Measurements from ENCODE around the gene SH3GL2. TPM values are rescaled to one million over a fixed set of nuclear protein-coding genes. Genes with fewer than 3 reads are reported as not detected.

Gene SH3GL2
- under 0.01 TPM for total RNA-seq

DNA sequence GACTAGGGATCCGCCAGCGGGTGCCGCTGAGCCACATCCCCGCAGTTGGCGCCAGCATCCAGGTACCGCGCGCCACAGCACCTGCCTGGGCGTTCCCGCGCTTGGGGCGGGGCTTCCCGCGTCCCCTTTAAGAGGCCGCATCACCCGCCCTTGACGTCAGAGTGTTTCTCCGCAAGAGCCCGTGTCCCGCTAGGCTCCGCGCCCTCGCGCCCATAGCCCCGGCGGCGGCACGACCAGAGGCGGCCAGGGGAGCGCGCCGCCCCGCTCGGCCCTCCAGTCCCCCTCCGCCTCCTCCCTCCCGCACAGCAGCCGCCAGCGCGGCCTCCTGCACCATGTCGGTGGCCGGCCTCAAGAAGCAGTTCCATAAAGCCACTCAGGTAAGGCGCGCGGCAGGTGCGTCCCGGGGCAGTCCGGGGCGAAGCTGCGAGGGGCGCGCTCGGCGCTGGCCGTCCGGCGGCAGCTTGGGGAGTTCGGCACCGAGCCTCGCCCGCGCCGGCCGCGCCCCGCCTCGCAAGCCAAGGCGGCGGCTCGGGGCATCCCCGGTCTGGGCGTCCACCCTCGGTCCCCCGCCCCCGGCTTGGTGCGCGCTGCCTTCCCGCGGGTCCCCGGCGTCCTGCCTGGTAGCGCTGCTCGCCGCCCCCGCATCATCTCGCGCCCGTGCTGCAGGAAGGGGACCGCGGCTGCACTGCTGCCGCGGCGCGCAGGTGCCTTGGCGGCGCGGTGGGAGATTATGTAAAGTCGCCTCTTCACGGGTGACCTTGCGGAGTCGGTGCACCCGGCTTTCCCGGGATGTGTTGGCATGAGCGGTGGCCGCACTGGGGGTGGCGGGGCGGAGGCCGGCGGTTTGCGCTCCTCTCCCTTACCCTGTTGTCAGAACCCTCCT is at the start of gene SH3GL2:
TSS of gene SH3GL2 (plus strand) at position 156 of the 883 bp plus-strand sequence.
- H3K4me3 ChIP-seq (ENCODE audit: low read length in 3 of 3), result peak within 1 kb of the TSS; percentile 14 to 36 (median 22)
- no peaks in the 10 kb centered on the region for H3K9me3 ChIP-seq (ENCODE audit: control insufficient read depth in 3 of 3, low read length in 3 of 3)
- H3K27me3 ChIP-seq (ENCODE audit: control insufficient read depth in 3 of 3, insufficient read depth in 3 of 3, low read length in 3 of 3), result peaks cover 20 to 44% (median 25%) of the 10 kb centered on the region in 3 donors
- peaks cover 0 to 7% (median 0%) of the 10 kb centered on the region in 3 donors for H3K4me1 ChIP-seq (ENCODE audit: control insufficient read depth in 3 of 3, insufficient read depth in 3 of 3, low read length in 3 of 3)
- H3K9ac ChIP-seq (ENCODE audit: low read depth in 1 of 3, low read length in 3 of 3), result no peak within 1 kb of the TSS
- no peaks in the 10 kb centered on the region for H3K36me3 ChIP-seq (ENCODE audit: control insufficient read depth in 3 of 3, insufficient read depth in 3 of 3, low read length in 3 of 3)
- H3K27ac ChIP-seq (ENCODE audit: low read depth, low read length), result no peak within 1 kb of the TSS

DNA sequence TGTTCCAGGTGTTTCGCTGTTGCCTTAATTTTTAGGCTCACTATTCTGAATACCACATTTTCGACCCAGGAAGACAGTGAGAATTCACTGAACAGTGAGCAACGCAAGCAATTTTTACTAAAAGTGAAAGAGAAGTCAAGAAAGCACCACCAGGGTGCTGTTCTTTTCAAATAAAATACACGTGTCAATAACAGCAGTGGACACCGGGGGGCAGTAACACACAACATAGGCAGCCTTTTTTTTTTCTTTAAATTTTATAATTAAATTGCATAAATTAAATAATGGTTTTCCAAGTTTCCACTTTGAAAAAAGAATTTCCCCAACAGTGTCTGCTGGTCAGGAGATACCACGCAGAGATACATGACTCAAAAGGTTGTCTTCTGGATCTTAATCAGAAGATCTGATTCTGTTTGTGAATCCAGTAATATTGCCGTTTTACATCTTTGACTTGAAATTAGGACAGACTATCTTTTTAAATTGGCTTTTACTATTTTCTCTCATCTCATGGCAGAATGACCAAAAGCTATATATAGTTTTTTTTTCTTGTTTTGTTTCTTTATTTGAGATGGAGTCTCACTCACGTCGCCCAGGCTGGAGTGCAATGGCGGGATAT is 47.1 kb upstream of the SH3GL2 start:
- Histone ChIP-seq H3K9ac (ENCODE audit: low read depth in 1 of 3, low read length in 3 of 3) (no peak overlapping the region), H3K36me3 (ENCODE audit: control insufficient read depth in 3 of 3, insufficient read depth in 3 of 3, low read length in 3 of 3) (no peaks in the 10 kb centered on the region), H3K27ac (ENCODE audit: low read depth, low read length) (no peak overlapping the region), H3K4me3 (ENCODE audit: low read length in 3 of 3) (no peak overlapping the region), H3K27me3 (ENCODE audit: control insufficient read depth in 3 of 3, insufficient read depth in 3 of 3, low read length in 3 of 3) (no peaks in the 10 kb centered on the region), H3K4me1 (ENCODE audit: control insufficient read depth in 3 of 3, insufficient read depth in 3 of 3, low read length in 3 of 3) (no peaks in the 10 kb centered on the region), H3K9me3 (ENCODE audit: control insufficient read depth in 3 of 3, low read length in 3 of 3) (no peaks in the 10 kb centered on the region)

DNA sequence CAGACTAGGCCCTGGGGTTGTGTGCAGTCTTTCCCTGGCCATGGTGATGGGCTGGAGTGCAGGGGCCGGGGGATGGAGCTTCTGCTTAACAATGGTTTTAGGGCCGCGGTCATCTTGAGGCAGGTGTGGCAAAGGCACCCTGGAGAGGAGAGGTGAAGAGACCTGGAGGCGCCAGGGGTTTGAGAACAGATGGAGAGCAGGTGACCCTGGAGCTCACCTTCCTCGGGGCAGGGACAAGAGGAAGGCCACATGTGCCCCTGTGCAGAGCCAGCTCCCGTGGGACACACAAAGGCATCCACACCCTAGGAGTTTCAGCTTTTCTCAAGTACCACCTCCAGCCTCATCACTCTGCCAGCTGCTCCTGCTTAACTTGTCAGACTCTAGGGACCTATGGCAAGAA is 46.4 kb upstream of the SH3GL2 start:
- no peak overlapping the region for H3K4me3 ChIP-seq (ENCODE audit: low read length in 3 of 3)
- H3K36me3 ChIP-seq (ENCODE audit: control insufficient read depth in 3 of 3, insufficient read depth in 3 of 3, low read length in 3 of 3), result no peaks in the 10 kb centered on the region
- H3K4me1 ChIP-seq (ENCODE audit: control insufficient read depth in 3 of 3, insufficient read depth in 3 of 3, low read length in 3 of 3), result no peaks in the 10 kb centered on the region
- H3K9me3 ChIP-seq (ENCODE audit: control insufficient read depth in 3 of 3, low read length in 3 of 3), result no peaks in the 10 kb centered on the region
- H3K27ac ChIP-seq (ENCODE audit: low read depth, low read length), result no peak overlapping the region
- H3K27me3 ChIP-seq (ENCODE audit: control insufficient read depth in 3 of 3, insufficient read depth in 3 of 3, low read length in 3 of 3), result no peaks in the 10 kb centered on the region
- H3K9ac ChIP-seq (ENCODE audit: low read depth in 1 of 3, low read length in 3 of 3), result no peak overlapping the region

GRCh38 chr9:17535176-17535575 is 43.7 kb upstream of the SH3GL2 start:
- Histone ChIP-seq H3K36me3 (ENCODE audit: control insufficient read depth in 3 of 3, insufficient read depth in 3 of 3, low read length in 3 of 3) (no peaks in the 10 kb centered on the region), H3K4me3 (ENCODE audit: low read length in 3 of 3) (no peak overlapping the region), H3K9ac (ENCODE audit: low read depth in 1 of 3, low read length in 3 of 3) (no peak overlapping the region), H3K4me1 (ENCODE audit: control insufficient read depth in 3 of 3, insufficient read depth in 3 of 3, low read length in 3 of 3) (no peaks in the 10 kb centered on the region), H3K9me3 (ENCODE audit: control insufficient read depth in 3 of 3, low read length in 3 of 3) (no peaks in the 10 kb centered on the region), H3K27ac (ENCODE audit: low read depth, low read length) (no peak overlapping the region), H3K27me3 (ENCODE audit: control insufficient read depth in 3 of 3, insufficient read depth in 3 of 3, low read length in 3 of 3) (no peaks in the 10 kb centered on the region)

DNA sequence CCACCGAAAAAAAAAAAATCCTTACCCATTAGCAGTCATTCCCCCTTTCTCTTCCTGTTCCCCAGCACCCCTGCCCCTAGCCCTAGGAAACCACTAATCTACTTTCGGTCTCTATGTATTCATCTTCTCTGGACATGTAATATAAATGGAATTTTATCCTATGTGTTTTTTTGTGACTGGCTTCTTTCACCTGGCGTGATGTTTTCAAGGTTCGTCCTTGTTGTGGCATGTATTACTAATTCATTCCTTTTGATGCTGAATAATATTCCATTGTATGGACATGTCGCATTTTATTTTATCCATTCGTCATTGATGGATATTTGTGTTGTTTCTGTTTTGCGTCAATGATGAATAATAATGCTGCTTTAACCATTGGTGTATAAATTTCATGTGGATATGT is 42.8 kb upstream of the SH3GL2 start:
- no peak overlapping the region for H3K27ac ChIP-seq (ENCODE audit: low read depth, low read length)
- no peak overlapping the region for H3K4me3 ChIP-seq (ENCODE audit: low read length in 3 of 3)
- no peaks in the 10 kb centered on the region for H3K9me3 ChIP-seq (ENCODE audit: control insufficient read depth in 3 of 3, low read length in 3 of 3)
- no peaks in the 10 kb centered on the region for H3K4me1 ChIP-seq (ENCODE audit: control insufficient read depth in 3 of 3, insufficient read depth in 3 of 3, low read length in 3 of 3)
- H3K9ac ChIP-seq (ENCODE audit: low read depth in 1 of 3, low read length in 3 of 3), result no peak overlapping the region
- H3K27me3 ChIP-seq (ENCODE audit: control insufficient read depth in 3 of 3, insufficient read depth in 3 of 3, low read length in 3 of 3), result no peaks in the 10 kb centered on the region
- no peaks in the 10 kb centered on the region for H3K36me3 ChIP-seq (ENCODE audit: control insufficient read depth in 3 of 3, insufficient read depth in 3 of 3, low read length in 3 of 3)

DNA sequence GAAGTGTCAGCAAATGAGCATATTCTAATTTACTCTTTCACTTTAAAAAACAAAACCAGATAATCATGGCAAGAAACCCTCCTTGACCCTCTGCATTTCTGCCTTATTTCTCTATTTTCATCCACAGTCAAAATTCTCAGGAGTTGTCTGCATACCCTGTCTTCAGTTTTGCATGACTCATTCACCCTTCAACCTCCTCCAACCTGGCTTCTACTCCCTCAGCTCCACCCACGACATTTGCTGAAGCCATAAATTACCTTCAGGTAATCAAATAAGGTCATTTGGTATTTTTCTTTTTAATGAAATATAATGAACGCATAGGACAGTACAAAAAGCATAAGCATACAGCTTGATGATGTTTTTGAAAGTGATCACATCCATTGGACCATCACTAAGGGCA is 27.8 kb upstream of the SH3GL2 start:
- no peak overlapping the region for H3K4me3 ChIP-seq (ENCODE audit: low read length in 3 of 3)

GRCh38 chr9:17555362-17556054 is 23.4 kb upstream of the SH3GL2 start:
- no peaks in the 10 kb centered on the region for H3K4me1 ChIP-seq (ENCODE audit: control insufficient read depth in 3 of 3, insufficient read depth in 3 of 3, low read length in 3 of 3)
- no peak overlapping the region for H3K9ac ChIP-seq (ENCODE audit: low read depth in 1 of 3, low read length in 3 of 3)
- no peaks in the 10 kb centered on the region for H3K9me3 ChIP-seq (ENCODE audit: control insufficient read depth in 3 of 3, low read length in 3 of 3)
- H3K27ac ChIP-seq (ENCODE audit: low read depth, low read length), result no peak overlapping the region
- no peaks in the 10 kb centered on the region for H3K27me3 ChIP-seq (ENCODE audit: control insufficient read depth in 3 of 3, insufficient read depth in 3 of 3, low read length in 3 of 3)
- no peaks in the 10 kb centered on the region for H3K36me3 ChIP-seq (ENCODE audit: control insufficient read depth in 3 of 3, insufficient read depth in 3 of 3, low read length in 3 of 3)
- no peak overlapping the region for H3K4me3 ChIP-seq (ENCODE audit: low read length in 3 of 3)

More for the DNA sequence above, 27.8 kb upstream of the SH3GL2 start:
- H3K36me3 ChIP-seq (ENCODE audit: control insufficient read depth in 3 of 3, insufficient read depth in 3 of 3, low read length in 3 of 3), result no peaks in the 10 kb centered on the region
- no peak overlapping the region for H3K9ac ChIP-seq (ENCODE audit: low read depth in 1 of 3, low read length in 3 of 3)
- no peaks in the 10 kb centered on the region for H3K4me1 ChIP-seq (ENCODE audit: control insufficient read depth in 3 of 3, insufficient read depth in 3 of 3, low read length in 3 of 3)
- H3K27ac ChIP-seq (ENCODE audit: low read depth, low read length), result no peak overlapping the region
- H3K9me3 ChIP-seq (ENCODE audit: control insufficient read depth in 3 of 3, low read length in 3 of 3), result peaks cover 0 to 2% (median 0%) of the 10 kb centered on the region in 3 donors
- H3K27me3 ChIP-seq (ENCODE audit: control insufficient read depth in 3 of 3, insufficient read depth in 3 of 3, low read length in 3 of 3), result no peaks in the 10 kb centered on the region

GRCh38 chr9:17556255-17556654 is 22.6 kb upstream of the SH3GL2 start:
- Histone ChIP-seq H3K4me1 (ENCODE audit: control insufficient read depth in 3 of 3, insufficient read depth in 3 of 3, low read length in 3 of 3) (no peaks in the 10 kb centered on the region), H3K36me3 (ENCODE audit: control insufficient read depth in 3 of 3, insufficient read depth in 3 of 3, low read length in 3 of 3) (no peaks in the 10 kb centered on the region), H3K27me3 (ENCODE audit: control insufficient read depth in 3 of 3, insufficient read depth in 3 of 3, low read length in 3 of 3) (no peaks in the 10 kb centered on the region), H3K27ac (ENCODE audit: low read depth, low read length) (no peak overlapping the region), H3K4me3 (ENCODE audit: low read length in 3 of 3) (no peak overlapping the region), H3K9ac (ENCODE audit: low read depth in 1 of 3, low read length in 3 of 3) (no peak overlapping the region), H3K9me3 (ENCODE audit: control insufficient read depth in 3 of 3, low read length in 3 of 3) (no peaks in the 10 kb centered on the region)

DNA sequence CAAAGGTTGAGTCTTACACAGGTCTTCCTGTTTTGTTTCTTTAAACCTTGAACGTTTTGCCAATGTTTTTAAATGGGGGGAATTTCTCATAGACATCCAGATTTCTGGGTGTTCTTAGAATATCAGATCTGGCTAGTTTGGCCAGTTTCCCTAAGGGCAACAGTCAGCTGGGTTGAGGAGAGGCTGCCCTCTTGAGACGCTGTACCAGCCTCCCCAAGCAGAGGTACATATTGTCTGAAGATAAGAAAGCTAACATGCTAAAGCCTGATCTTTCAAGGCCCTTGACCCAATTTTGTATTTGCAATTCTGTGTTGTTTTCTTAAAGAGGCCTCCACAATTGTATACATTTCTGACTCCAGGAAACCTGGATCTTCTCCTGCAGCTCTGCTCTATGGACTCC is 21.9 kb upstream of the SH3GL2 start:
- Histone ChIP-seq H3K27me3 (ENCODE audit: control insufficient read depth in 3 of 3, insufficient read depth in 3 of 3, low read length in 3 of 3) (no peaks in the 10 kb centered on the region), H3K9me3 (ENCODE audit: control insufficient read depth in 3 of 3, low read length in 3 of 3) (no peaks in the 10 kb centered on the region), H3K4me3 (ENCODE audit: low read length in 3 of 3) (no peak overlapping the region), H3K27ac (ENCODE audit: low read depth, low read length) (no peak overlapping the region), H3K36me3 (ENCODE audit: control insufficient read depth in 3 of 3, insufficient read depth in 3 of 3, low read length in 3 of 3) (no peaks in the 10 kb centered on the region), H3K4me1 (ENCODE audit: control insufficient read depth in 3 of 3, insufficient read depth in 3 of 3, low read length in 3 of 3) (no peaks in the 10 kb centered on the region), H3K9ac (ENCODE audit: low read depth in 1 of 3, low read length in 3 of 3) (no peak overlapping the region)

DNA sequence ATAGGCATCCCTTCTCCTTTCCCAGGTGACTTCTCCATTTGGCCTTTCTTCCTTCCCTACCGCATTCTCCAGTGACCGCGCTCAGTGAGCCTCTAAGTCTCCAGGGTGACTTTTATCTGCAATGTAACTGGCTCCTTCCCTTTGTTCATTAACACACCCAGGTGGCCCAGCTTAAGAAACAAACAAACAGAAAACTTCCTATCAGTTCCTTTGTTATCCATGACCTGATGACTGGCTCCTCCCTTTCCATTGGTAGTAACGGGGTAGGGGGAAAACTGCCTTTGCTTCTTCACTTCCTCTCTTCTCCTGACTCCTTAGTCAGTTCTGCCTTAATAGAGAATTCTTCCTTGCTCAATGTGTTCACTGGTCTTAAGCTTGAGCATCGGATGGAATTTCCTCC is 7.0 kb upstream of the SH3GL2 start:
- Histone ChIP-seq H3K9ac (ENCODE audit: low read depth in 1 of 3, low read length in 3 of 3) (no peak overlapping the region), H3K9me3 (ENCODE audit: control insufficient read depth in 3 of 3, low read length in 3 of 3) (no peaks in the 10 kb centered on the region), H3K27ac (ENCODE audit: low read depth, low read length) (no peak overlapping the region), H3K4me3 (ENCODE audit: low read length in 3 of 3) (no peak overlapping the region), H3K4me1 (ENCODE audit: control insufficient read depth in 3 of 3, insufficient read depth in 3 of 3, low read length in 3 of 3) (no peaks in the 10 kb centered on the region), H3K36me3 (ENCODE audit: control insufficient read depth in 3 of 3, insufficient read depth in 3 of 3, low read length in 3 of 3) (no peaks in the 10 kb centered on the region), H3K27me3 (ENCODE audit: control insufficient read depth in 3 of 3, insufficient read depth in 3 of 3, low read length in 3 of 3) (peaks cover 0 to 12% (median 0%) of the 10 kb centered on the region in 3 donors)

Data from skeletal muscle tissue (tissue), 4 donors.